K562 (cell line): ENCODE data around the gene DGCR2. TPM values are rescaled to one million over a fixed set of nuclear protein-coding genes. Genes with fewer than 3 reads are reported as not detected.

ENCODE experiments used
- ATAC-seq: fragments of 200-7000 bp; cut with Tn5 transposase; 3 replicates; pipeline ENCODE4 v1.9.1; 2020; ENCODE audit warnings: moderate library complexity
- BruUV-seq: library from RNA; stranded (reverse); fragments of 400-500 nt; replicated peaks from 2 replicates; lab custom pipeline; 2021; lab: Mats Ljungman, UMichigan
- CTCF ChIA-PET: fragments of 300-600 bp; formaldehyde crosslinking; extraction: SDS; loops from one replicate; lab custom pipeline; 2021; ENCODE audit warnings: low intra/inter-chr PET ratio; lab: Yijun Ruan, JAX
- POLR2A ChIA-PET: fragments of 300-600, 350-650 bp; sonication (Branson Sonifier 250); formaldehyde crosslinking; extraction: SDS; loops from one replicate; lab custom pipeline; 2021; ENCODE audit warnings: antibody characterized with exemption, inconsistent platforms; lab: Yijun Ruan, JAX
- DNase-seq, 4 experiments: peaks; one replicate each; pipeline versions ENCODE4 v3.0.0 to v3.0.0-alpha.2; 2011 to 2018; ENCODE audit warnings: low spot score in 3 of 4, mixed read lengths in 3 of 4; ENCODE audit errors: extremely low read depth in 1 of 4
- FAIRE-seq: peaks from 2 replicates; lab custom pipeline; 2011; peaks lifted over from hg19 to GRCh38; lab: Jason Lieb, UNC
- H2AFZ ChIP-seq: 2 replicates; pipeline ENCODE4 v1.6.0; 2011; ENCODE audit warnings: low read depth, low read length, control low read depth, inconsistent platforms
- H3K27ac ChIP-seq: fragments of 200-600 bp; 3 replicates; pipeline ENCODE4 v1.8.0; 2011; ENCODE audit warnings: low read depth, mild to moderate bottlenecking, control low read depth, inconsistent platforms, low read length, moderate library complexity, mixed read lengths; ENCODE audit errors: extremely low read depth
- H3K27me3 ChIP-seq, 2 experiments: fragments of 300-600 bp in 1 of 2; 2 replicates in 1 of 2; 3 replicates in 1 of 2; pipeline versions ENCODE4 v1.6.0 to v1.8.0; 2011; ENCODE audit warnings: inconsistent platforms in 2 of 2, low read length in 2 of 2, mild to moderate bottlenecking in 1 of 2, mixed read lengths in 1 of 2, moderate library complexity in 1 of 2; ENCODE audit not compliant: control insufficient read depth in 2 of 2, insufficient read depth in 2 of 2
- H3K36me3 ChIP-seq: fragments of 300-600 bp; 3 replicates; pipeline ENCODE4 v1.8.0; 2011; ENCODE audit warnings: mild to moderate bottlenecking, low read length, inconsistent platforms; ENCODE audit not compliant: control insufficient read depth, insufficient read depth
- H3K4me1 ChIP-seq, 2 experiments: fragments of 200-600 bp in 1 of 2; replicated peaks in 1 of 2; 2 replicates in 1 of 2; 3 replicates in 1 of 2; pipeline versions ENCODE4 v1.5.1 to v1.8.0; 2011; ENCODE audit warnings: inconsistent platforms in 2 of 2, low read length in 2 of 2, mild to moderate bottlenecking in 1 of 2, mixed read lengths in 1 of 2, moderate library complexity in 1 of 2; ENCODE audit not compliant: control insufficient read depth in 2 of 2, insufficient read depth in 2 of 2
- H3K4me2 ChIP-seq: 2 replicates; pipeline ENCODE4 v1.6.1; 2011; ENCODE audit warnings: low read length, control low read depth, inconsistent platforms, mixed read lengths; ENCODE audit not compliant: insufficient read depth
- H3K4me3 ChIP-seq: fragments of 200-600 bp; sonication (generic), shearing (Covaris generic); 2 replicates; pipeline ENCODE4 v1.5.1; 2016; ENCODE audit warnings: control low read depth, inconsistent platforms
- H3K79me2 ChIP-seq: fragments of 200-600 bp; 3 replicates; pipeline ENCODE4 v1.8.0; 2011; ENCODE audit warnings: low read length, inconsistent platforms; ENCODE audit not compliant: control insufficient read depth, insufficient read depth
- H3K9ac ChIP-seq, 2 experiments: 2 replicates each; pipeline versions ENCODE4 v1.6.0 to v1.6.1; 2011; ENCODE audit warnings: low read depth in 2 of 2, low read length in 2 of 2, control low read depth in 1 of 2, inconsistent platforms in 1 of 2, mild to moderate bottlenecking in 1 of 2, mixed read lengths in 1 of 2; ENCODE audit not compliant: insufficient read depth in 1 of 2
- H3K9me1 ChIP-seq: one replicate; pipeline ENCODE4 v1.6.0; 2011; ENCODE audit warnings: inconsistent platforms, mild to moderate bottlenecking, low read length, moderate library complexity; ENCODE audit not compliant: control insufficient read depth, insufficient read depth
- H3K9me3 ChIP-seq: replicated peaks from 2 replicates; pipeline ENCODE4 v1.5.1; 2011; ENCODE audit warnings: low read depth, low read length, inconsistent platforms; ENCODE audit not compliant: control insufficient read depth, insufficient read depth
- H4K20me1 ChIP-seq: replicated peaks from 2 replicates; pipeline ENCODE4 v1.6.1; 2011; ENCODE audit warnings: low read length, inconsistent platforms, mixed read lengths; ENCODE audit not compliant: control insufficient read depth, insufficient read depth
- HDAC1 ChIP-seq, 2 experiments: fragments of 450-650 bp; IDR thresholded peaks; 2 replicates each; pipeline ENCODE4 v1.6.1; 2016 to 2017; ENCODE audit warnings: inconsistent platforms in 1 of 2, mild to moderate bottlenecking in 1 of 2, moderate library complexity in 1 of 2
- HDAC2 ChIP-seq: fragments of 450-650 bp; IDR thresholded peaks from 2 replicates; pipeline ENCODE4 v1.6.1; 2016; ENCODE audit warnings: mild to moderate bottlenecking
- HOXB6 ChIP-seq: fragments of 250-450 bp; sonication (Bioruptor Pico); IDR thresholded peaks from 2 replicates; pipeline ENCODE4 v1.5.1; 2022; ENCODE audit warnings: mild to moderate bottlenecking, borderline replicate concordance
- MTF1 ChIP-seq: fragments of 250-450 bp; sonication (Bioruptor Pico); IDR thresholded peaks from 2 replicates; pipeline ENCODE4 v1.9.0; 2021; ENCODE audit warnings: moderate library complexity, mild to moderate bottlenecking, inconsistent platforms, borderline replicate concordance
- POLR2H ChIP-seq: IDR thresholded peaks from 2 replicates; pipeline ENCODE4 v1.6.1; 2016; ENCODE audit warnings: missing genetic modification characterization, low read depth, mild to moderate bottlenecking, control low read depth, missing compliant biosample characterization, moderate library complexity
- RBM17 ChIP-seq: fragments of 200-400 bp; formaldehyde crosslinking; IDR thresholded peaks from 2 replicates; pipeline ENCODE4 v1.6.1; 2017; ENCODE audit warnings: low read depth, mild to moderate bottlenecking, low read length, borderline replicate concordance
- STAG1 ChIP-seq: sonication (generic); formaldehyde crosslinking; IDR thresholded peaks from 2 replicates; pipeline ENCODE4 v1.5.0; 2020; ENCODE audit warnings: missing genetic modification reagents, borderline replicate concordance
- TARDBP ChIP-seq: fragments of 450-650 bp; IDR thresholded peaks from 2 replicates; pipeline ENCODE4 v1.6.1; 2016
- ZBTB49 ChIP-seq: sonication (generic); formaldehyde crosslinking; IDR thresholded peaks from 2 replicates; pipeline ENCODE4 v1.8.0; 2022; ENCODE audit warnings: missing genetic modification reagents, mild to moderate bottlenecking, borderline replicate concordance
- ZBTB9 ChIP-seq: fragments of 450-650 bp; formaldehyde crosslinking; IDR thresholded peaks from 2 replicates; pipeline ENCODE4 v1.4.0; 2020; ENCODE audit warnings: mild to moderate bottlenecking, moderate library complexity
- ZNF639 ChIP-seq, 2 experiments: fragments of 200-800 bp in 1 of 2; sonication (Bioruptor generic) in 1 of 2; sonication (generic) in 1 of 2; formaldehyde crosslinking in 1 of 2; IDR thresholded peaks in 1 of 2; conservative IDR thresholded peaks in 1 of 2; 2 replicates each; pipeline versions ENCODE4 v1.5.0 to v1.6.1; 2016 to 2020; ENCODE audit warnings: missing compliant biosample characterization in 1 of 2, missing genetic modification characterization in 1 of 2, missing genetic modification reagents in 1 of 2
- WGBS: fragments of 100-300 bp; shearing (Covaris generic); methylation state at CpG from one replicate; pipeline ENCODE4 v1.1.6; 2016; ENCODE audit warnings: low coverage, mixed read lengths; ENCODE audit not compliant: insufficient coverage; ENCODE audit errors: missing lambda C conversion rate; 5-methylcytosine and 5-hydroxymethylcytosine counted together
- in situ Hi-C: fragments of 300-500 bp; cut with MboI; formaldehyde crosslinking; loops from 4 replicates; pipeline ENCODE4 v1.15.0; 2018; ENCODE audit warnings: inconsistent platforms, mixed read lengths
- intact Hi-C: fragments of 100-400 bp; cut with micrococcal nuclease; formaldehyde crosslinking; loops from 2 replicates; pipeline ENCODE4 v1.14.2; 2022
- polyA plus RNA-seq, 8 experiments: library from polyadenylated mRNA; depleted of rRNA in 4 of 8; stranded (reverse) in 5 of 8; unstranded in 3 of 8; fragments of >200 nt; fragmentation: Nextera tagmentation in 2 of 8; fragmentation: Illumina TruSeq in 1 of 8; extraction: Ambion mirVana in 2 of 8; extraction: Trizol in 1 of 8; gene quantifications; 2 replicates each; pipeline versions ENCODE4 v1.2.1 to v1.2.3, GENCODE V29; 2011 to 2014; ENCODE audit warnings: inconsistent platforms in 1 of 8, missing spikeins in 1 of 8
- total RNA-seq, 7 experiments: library from RNA; depleted of rRNA in 6 of 7; stranded (reverse); fragments of >200 nt in 6 of 7; fragmentation: Illumina TruSeq in 2 of 7; extraction: Trizol in 2 of 7; gene quantifications; 2 replicates each; pipeline versions ENCODE4 v1.2.1 to v1.2.3, GENCODE V29; 2011 to 2021; ENCODE audit warnings: low replicate concordance in 1 of 7
- TF ChIP-seq, protein P1 (sequence below): IDR thresholded peaks from 2 replicates; pipeline ENCODE4 v1.6.1; 2012; ENCODE audit warnings: low read depth, low read length, improper control_type of control experiment, borderline replicate concordance

Gene DGCR2
- total and polyA plus RNA-seq, 9 of the 15 experiments (the other 6 are each of a cell fraction or from before 2014, with no cell fraction given): 0.69 to 101 (median 56.4) TPM

DNA sequence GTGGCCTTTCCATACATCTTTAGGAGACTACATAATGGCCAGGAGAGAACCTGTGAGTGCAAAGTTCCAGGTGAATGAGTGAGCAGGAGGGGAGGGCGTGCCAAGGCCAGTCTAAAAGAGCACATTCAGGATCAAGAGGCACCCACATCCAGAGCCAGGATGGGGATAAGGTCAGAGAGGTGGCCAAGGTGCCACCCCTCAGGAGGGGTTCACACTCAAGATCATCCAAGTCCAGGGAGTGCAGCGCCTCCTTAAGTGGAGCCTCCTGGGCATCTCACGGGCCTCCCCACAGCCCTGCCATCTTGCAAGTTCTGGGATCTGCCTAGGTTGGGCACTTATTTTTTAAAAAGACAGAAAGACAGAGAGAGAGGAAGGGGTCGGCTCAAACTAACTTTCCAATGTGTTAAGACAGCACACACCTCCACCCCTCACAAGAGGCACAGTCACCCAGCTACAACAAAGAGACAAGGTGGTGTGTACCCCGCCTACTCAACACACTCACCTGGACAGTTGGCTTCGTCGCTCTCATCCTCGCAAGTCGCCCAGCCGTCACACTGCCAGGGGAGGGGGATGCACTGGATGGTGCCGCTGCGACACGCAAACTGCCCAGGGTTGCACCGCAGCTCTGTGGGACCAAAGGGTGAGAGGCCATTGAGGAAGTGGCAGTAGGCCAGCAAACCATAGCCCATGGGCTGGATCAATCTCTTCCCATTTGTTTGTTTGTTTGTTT is 33.2 kb downstream of the DGCR2 start (continued):
- TF ChIP-seq, protein P1, sequence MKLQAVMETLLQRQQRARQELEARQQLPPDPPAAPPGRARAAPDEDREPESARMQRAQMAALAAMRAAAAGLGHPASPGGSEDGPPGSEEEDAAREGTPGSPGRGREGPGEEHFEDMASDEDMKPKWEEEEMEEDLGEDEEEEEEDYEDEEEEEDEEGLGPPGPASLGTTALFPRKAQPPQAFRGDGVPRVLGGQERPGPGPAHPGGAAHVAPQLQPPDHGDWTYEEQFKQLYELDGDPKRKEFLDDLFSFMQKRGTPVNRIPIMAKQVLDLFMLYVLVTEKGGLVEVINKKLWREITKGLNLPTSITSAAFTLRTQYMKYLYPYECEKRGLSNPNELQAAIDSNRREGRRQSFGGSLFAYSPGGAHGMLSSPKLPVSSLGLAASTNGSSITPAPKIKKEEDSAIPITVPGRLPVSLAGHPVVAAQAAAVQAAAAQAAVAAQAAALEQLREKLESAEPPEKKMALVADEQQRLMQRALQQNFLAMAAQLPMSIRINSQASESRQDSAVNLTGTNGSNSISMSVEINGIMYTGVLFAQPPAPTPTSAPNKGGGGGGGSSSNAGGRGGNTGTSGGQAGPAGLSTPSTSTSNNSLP: no peak
- TF ChIP-seq MTF1 (CRISPR knock-in tag): no peak
- TF ChIP-seq ZNF639 (CRISPR knock-in tag; conservative IDR thresholded peaks at IDR 0.05 in 1 of 2, IDR thresholded peaks at IDR 0.05 in 1 of 2): no peak
- TF ChIP-seq STAG1 (CRISPR knock-in tag): 0 out of 2 replicates have a peak, but pooled peaks have one; percentile 5

DNA sequence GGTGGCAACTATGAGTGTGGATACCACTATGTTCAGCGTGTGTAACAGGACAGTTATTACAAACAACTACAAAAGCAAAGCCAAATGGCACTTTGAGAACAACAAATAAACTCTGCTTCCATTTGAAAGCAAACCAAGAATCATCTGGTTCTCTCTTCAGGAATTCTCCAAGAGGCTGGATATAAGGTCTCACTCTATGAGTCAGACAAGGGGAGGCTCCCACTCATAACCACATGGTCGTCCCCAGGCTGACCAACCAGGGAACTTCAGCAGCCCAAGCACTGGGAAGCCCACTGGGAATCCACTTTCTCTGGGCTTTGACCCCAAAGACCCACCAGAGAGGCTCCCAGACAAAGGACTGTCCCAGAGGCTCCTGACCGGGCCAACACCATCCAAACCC is 35.3 kb downstream of the DGCR2 start:
- no TSS peak for BruUV-seq
- Histone ChIP-seq H3K4me3 (no peak overlapping the region), H3K36me3 (peaks cover 32% of the 10 kb centered on the region; the same call in 2 of the 3 replicates), H3K9me1 (peaks cover 7% of the 10 kb centered on the region), H3K27ac (peak overlapping the region; percentile 2; the same call in 1 of the 3 replicates), H3K4me2 (no peak overlapping the region), H3K9ac (0 out of 4 replicates have a peak overlapping the region, but pooled peaks of 1 of the 2 experiments have one; percentile 0), H3K27me3 (no peaks in the 10 kb centered on the region), H3K9me3 (no peaks in the 10 kb centered on the region), H2AFZ (no peak overlapping the region), H4K20me1 (peaks cover 12% of the 10 kb centered on the region), H3K4me1 (peaks cover 7 to 18% of the 10 kb centered on the region in 2 experiments), H3K79me2 (peaks cover 8% of the 10 kb centered on the region; the same call in 2 of the 3 replicates)
- DNase-seq (peak in 2 of 4 experiments; percentile 41 to 46), FAIRE-seq (no peak), ATAC-seq (peak; percentile 42)
- intact Hi-C loops: no loop called here
- WGBS: 64% methylated on average over 3 of the region's 3 CpGs
- POLR2A ChIA-PET: no interaction called here
- in situ Hi-C loops: no loop called here
- CTCF ChIA-PET: no interaction called here
- no peak for TF ChIP-seq RBM17
- TF ChIP-seq TARDBP: no peak
- no peak for TF ChIP-seq HDAC1 (IDR thresholded peaks at IDR 0.05)
- no peak for TF ChIP-seq HDAC2
- TF ChIP-seq ZBTB49: no peak
- no peak for TF ChIP-seq POLR2H (tag)
- TF ChIP-seq HOXB6: no peak
- no peak for TF ChIP-seq ZBTB9
